Loucy (cell line): ENCODE data around the gene CPNE9.

Source experiments
- H2AFZ ChIP-seq: fragments of 200-600 bp; sonication (generic); 2 replicates; pipeline ENCODE4 v1.6.0; 2016; ENCODE audit warnings: antibody characterized with exemption, mild to moderate bottlenecking, low read length, moderate library complexity
- H3F3A ChIP-seq: fragments of 200-600 bp; 2 replicates; pipeline ENCODE4 v1.6.0; 2016; ENCODE audit warnings: antibody characterized with exemption, low read depth, mild to moderate bottlenecking
- H3K27me3 ChIP-seq: fragments of 200-600 bp; sonication (generic); 2 replicates; pipeline ENCODE4 v1.6.1; 2014; ENCODE audit warnings: low read length, mild to moderate bottlenecking; ENCODE audit not compliant: insufficient read depth, poor library complexity, severe bottlenecking
- H3K36me3 ChIP-seq: fragments of 200-600 bp; sonication (generic); 2 replicates; pipeline ENCODE4 v1.6.1; 2016; ENCODE audit warnings: low read length; ENCODE audit not compliant: insufficient read depth
- H3K4me1 ChIP-seq: fragments of 200-600 bp; sonication (generic); 2 replicates; pipeline ENCODE4 v1.5.1; 2014; ENCODE audit warnings: low read length, mild to moderate bottlenecking; ENCODE audit not compliant: insufficient read depth, poor library complexity, severe bottlenecking
- H3K4me2 ChIP-seq: fragments of 200-600 bp; sonication (generic); 2 replicates; pipeline ENCODE4 v1.6.0; 2014; ENCODE audit warnings: antibody characterized with exemption, low read length, low read depth, mild to moderate bottlenecking; ENCODE audit not compliant: poor library complexity, severe bottlenecking
- H3K4me3 ChIP-seq: fragments of 200-600 bp; sonication (generic); 2 replicates; pipeline ENCODE4 v1.5.1; 2014; ENCODE audit warnings: low read length, mild to moderate bottlenecking, mixed read lengths; ENCODE audit not compliant: poor library complexity, severe bottlenecking
- H3K79me2 ChIP-seq: fragments of 200-600 bp; sonication (generic); 2 replicates; pipeline ENCODE4 v1.6.1; 2014; ENCODE audit warnings: low read length; ENCODE audit not compliant: insufficient read depth
- H3K9ac ChIP-seq: fragments of 200-600 bp; sonication (generic); 2 replicates; pipeline ENCODE4 v1.6.0; 2014; ENCODE audit warnings: mild to moderate bottlenecking, low read depth, low read length, moderate library complexity; ENCODE audit not compliant: poor library complexity, severe bottlenecking
- H3K9me2 ChIP-seq: fragments of 200-600 bp; sonication (generic); replicated peaks from 2 replicates; pipeline ENCODE4 v1.6.1; 2016; ENCODE audit warnings: low read depth, low read length, mixed read lengths
- H3K9me3 ChIP-seq: fragments of 200-600 bp; sonication (generic); 2 replicates; pipeline ENCODE4 v1.6.1; 2014; ENCODE audit warnings: mild to moderate bottlenecking, antibody characterized with exemption, low read length, low read depth; ENCODE audit not compliant: insufficient read depth
- H4K20me1 ChIP-seq: fragments of 200-600 bp; sonication (generic); 2 replicates; pipeline ENCODE4 v1.6.0; 2014; ENCODE audit warnings: antibody characterized with exemption, low read length, mild to moderate bottlenecking; ENCODE audit not compliant: insufficient read depth, poor library complexity, severe bottlenecking
- EZH2phosphoT487 ChIP-seq: fragments of 200-600 bp; IDR thresholded peaks from 2 replicates; pipeline ENCODE4 v1.6.1; 2018; ENCODE audit warnings: antibody characterized with exemption, mild to moderate bottlenecking, moderate library complexity, borderline replicate concordance
- TF ChIP-seq, protein P1 (sequence below): fragments of 200-600 bp; sonication (generic); conservative IDR thresholded peaks from 2 replicates; pipeline ENCODE4 v1.5.1; 2014; ENCODE audit warnings: mild to moderate bottlenecking, antibody characterized with exemption, low read length

Gene CPNE9

DNA sequence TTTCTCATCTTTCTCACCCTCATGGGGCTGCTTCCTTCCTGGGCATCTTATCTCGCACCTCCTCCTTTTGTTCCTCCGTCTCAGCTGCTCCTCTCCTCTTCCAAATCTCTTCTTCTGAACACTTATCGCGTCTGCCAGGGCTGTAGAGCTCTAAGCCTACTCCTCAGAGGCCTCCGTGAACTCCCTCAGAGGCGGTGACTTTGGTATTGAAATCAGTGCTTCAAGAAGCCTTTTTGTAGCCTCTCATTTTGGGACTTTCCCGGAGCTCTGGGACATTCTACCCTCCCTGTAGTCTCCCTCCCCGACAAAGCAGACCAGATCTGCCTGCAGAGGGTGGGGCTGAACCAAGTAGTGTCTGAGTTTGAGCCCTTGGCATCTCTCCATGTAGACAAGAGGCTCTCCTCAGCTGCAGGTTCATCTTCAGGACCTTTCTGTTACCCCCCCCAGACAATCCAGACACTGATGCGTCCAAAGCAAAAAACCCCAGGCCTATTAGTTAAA lies 17.5 kb upstream of the CPNE9 start:
- H3K27me3 ChIP-seq = no peaks in the 10 kb centered on the region
- no peak overlapping the region for H3K9ac ChIP-seq
- no peak for TF ChIP-seq EZH2phosphoT487
- TF ChIP-seq, protein P1, sequence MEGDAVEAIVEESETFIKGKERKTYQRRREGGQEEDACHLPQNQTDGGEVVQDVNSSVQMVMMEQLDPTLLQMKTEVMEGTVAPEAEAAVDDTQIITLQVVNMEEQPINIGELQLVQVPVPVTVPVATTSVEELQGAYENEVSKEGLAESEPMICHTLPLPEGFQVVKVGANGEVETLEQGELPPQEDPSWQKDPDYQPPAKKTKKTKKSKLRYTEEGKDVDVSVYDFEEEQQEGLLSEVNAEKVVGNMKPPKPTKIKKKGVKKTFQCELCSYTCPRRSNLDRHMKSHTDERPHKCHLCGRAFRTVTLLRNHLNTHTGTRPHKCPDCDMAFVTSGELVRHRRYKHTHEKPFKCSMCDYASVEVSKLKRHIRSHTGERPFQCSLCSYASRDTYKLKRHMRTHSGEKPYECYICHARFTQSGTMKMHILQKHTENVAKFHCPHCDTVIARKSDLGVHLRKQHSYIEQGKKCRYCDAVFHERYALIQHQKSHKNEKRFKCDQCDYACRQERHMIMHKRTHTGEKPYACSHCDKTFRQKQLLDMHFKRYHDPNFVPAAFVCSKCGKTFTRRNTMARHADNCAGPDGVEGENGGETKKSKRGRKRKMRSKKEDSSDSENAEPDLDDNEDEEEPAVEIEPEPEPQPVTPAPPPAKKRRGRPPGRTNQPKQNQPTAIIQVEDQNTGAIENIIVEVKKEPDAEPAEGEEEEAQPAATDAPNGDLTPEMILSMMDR = no peak

DNA sequence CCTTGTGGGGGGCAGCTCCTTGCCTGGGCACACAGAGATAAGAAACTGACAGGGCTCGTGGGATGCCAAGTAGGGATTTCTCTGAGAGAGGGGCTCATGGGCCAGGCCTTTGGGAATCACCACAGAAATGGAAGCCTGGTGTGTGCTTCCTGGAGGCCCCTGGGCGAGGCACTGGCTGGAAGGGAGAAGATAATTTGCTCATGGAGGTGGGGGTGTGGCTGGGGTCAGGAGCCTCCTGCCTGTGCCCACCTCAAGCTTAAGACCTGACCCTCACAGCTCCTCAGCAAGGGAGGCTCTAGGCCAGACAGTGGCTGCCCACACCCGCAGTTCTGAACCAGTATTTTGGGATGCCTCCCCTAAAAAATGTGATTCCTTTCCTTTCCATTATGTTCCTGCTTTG lies 16.9 kb upstream of the CPNE9 start:
- Histone ChIP-seq H3F3A (no peaks in the 10 kb centered on the region), H4K20me1 (no peaks in the 10 kb centered on the region), H3K4me1 (peaks cover 15% of the 10 kb centered on the region), H3K4me3 (no peak overlapping the region), H3K79me2 (no peaks in the 10 kb centered on the region), H3K4me2 (no peak overlapping the region), H3K9me2 (no peaks in the 10 kb centered on the region), H3K9ac (no peak overlapping the region), H3K36me3 (peaks cover 79% of the 10 kb centered on the region; the same call in 1 of the 2 replicates), H2AFZ (no peak overlapping the region), H3K9me3 (no peaks in the 10 kb centered on the region), H3K27me3 (no peaks in the 10 kb centered on the region)
- TF ChIP-seq EZH2phosphoT487 = no peak
- TF ChIP-seq, protein P1 = no peak

More for the DNA sequence above, 17.5 kb upstream of the CPNE9 start:
- H3K9me2 ChIP-seq = no peaks in the 10 kb centered on the region
- no peaks in the 10 kb centered on the region for H3K79me2 ChIP-seq
- H3F3A ChIP-seq = no peaks in the 10 kb centered on the region
- no peak overlapping the region for H2AFZ ChIP-seq
- H4K20me1 ChIP-seq = no peaks in the 10 kb centered on the region
- H3K36me3 ChIP-seq = peaks cover 85% of the 10 kb centered on the region; the same call in 1 of the 2 replicates
- no peaks in the 10 kb centered on the region for H3K9me3 ChIP-seq
- H3K4me1 ChIP-seq = peaks cover 9% of the 10 kb centered on the region
- H3K4me3 ChIP-seq = no peak overlapping the region
- H3K4me2 ChIP-seq = no peak overlapping the region

DNA sequence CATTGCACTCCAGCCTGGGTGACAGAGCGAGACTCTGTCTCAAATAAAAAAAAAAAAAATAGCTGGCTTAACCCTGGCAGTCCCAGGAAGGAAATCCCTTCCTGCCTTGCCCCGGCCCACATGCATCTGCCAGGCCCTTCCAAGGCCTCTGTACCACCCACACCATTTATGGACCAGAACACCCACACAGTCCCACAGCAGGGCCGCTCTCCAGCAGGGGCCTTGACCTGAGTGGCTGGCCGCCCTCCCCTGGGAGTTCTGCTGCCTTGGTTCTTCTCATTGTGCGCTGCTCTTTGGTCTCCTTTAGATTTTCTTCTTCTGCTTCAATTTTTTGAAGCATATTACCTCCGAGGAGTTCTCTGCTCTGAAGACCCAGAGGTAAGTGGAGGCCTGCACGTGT lies 16.1 kb upstream of the CPNE9 start:
- Histone ChIP-seq H3K27me3 (no peaks in the 10 kb centered on the region), H3F3A (no peaks in the 10 kb centered on the region), H2AFZ (no peak overlapping the region), H3K4me2 (no peak overlapping the region), H3K9me2 (no peaks in the 10 kb centered on the region), H4K20me1 (no peaks in the 10 kb centered on the region), H3K9me3 (no peaks in the 10 kb centered on the region), H3K79me2 (no peaks in the 10 kb centered on the region), H3K4me1 (peaks cover 16% of the 10 kb centered on the region), H3K4me3 (no peak overlapping the region), H3K9ac (no peak overlapping the region), H3K36me3 (peaks cover 71% of the 10 kb centered on the region; the same call in 1 of the 2 replicates)
- TF ChIP-seq, protein P1 = no peak
- TF ChIP-seq EZH2phosphoT487 = no peak
